ENCODE data around the gene WNK1.
"Not testable (repeated sequence)": the region's sequence is repeated elsewhere in the genome, so short reads cannot be mapped to it uniquely, and the experiment has no call there.

The WNK1 gene

GRCh38 chr12:779745-780734 is 27.7 kb downstream of the WNK1 start:
- no peak for DNase-seq

- DNase-seq, result no peak
Observed at GRCh38 chr12:780750-781379, 28.5 kb downstream of the WNK1 start.

- no peak for DNase-seq
Observed at GRCh38 chr12:785706-786105, 33.3 kb downstream of the WNK1 start.

- DNase-seq, result no peak
Observed at GRCh38 chr12:788288-788687, 35.9 kb downstream of the WNK1 start.

GRCh38 chr12:788762-789161 is 36.4 kb downstream of the WNK1 start:
- DNase-seq, result not testable (repeated sequence)

- no peak for DNase-seq
Observed at GRCh38 chr12:789852-790563, 37.6 kb downstream of the WNK1 start.

GRCh38 chr12:790608-791007 is 38.2 kb downstream of the WNK1 start:
- DNase-seq, result no peak

GRCh38 chr12:793037-793436 is 40.7 kb downstream of the WNK1 start:
- no peak for DNase-seq

- no peak for DNase-seq
Observed at GRCh38 chr12:793711-794110, 41.3 kb downstream of the WNK1 start.

- no peak for DNase-seq
Observed at GRCh38 chr12:795305-795704, 42.9 kb downstream of the WNK1 start.

GRCh38 chr12:800401-800800 is 48.0 kb downstream of the WNK1 start:
- DNase-seq, result no peak

GRCh38 chr12:802242-803120 is 50.1 kb downstream of the WNK1 start:
- DNase-seq, result no peak

GRCh38 chr12:805022-805632 is 52.7 kb downstream of the WNK1 start:
- DNase-seq, result no peak

GRCh38 chr12:806200-806791 is 53.9 kb downstream of the WNK1 start:
- DNase-seq, result no peak

GRCh38 chr12:807041-807735 is 54.8 kb downstream of the WNK1 start:
- DNase-seq, result no peak

GRCh38 chr12:810116-810515 is 57.7 kb downstream of the WNK1 start:
- DNase-seq, result no peak

- DNase-seq, result no peak
Observed at GRCh38 chr12:810671-811415, 58.5 kb downstream of the WNK1 start.

- DNase-seq, result no peak
Observed at GRCh38 chr12:812950-813349, 60.6 kb downstream of the WNK1 start.

GRCh38 chr12:817456-817855 is 65.1 kb downstream of the WNK1 start:
- DNase-seq, result not testable (repeated sequence)

GRCh38 chr12:817941-818600 is 65.7 kb downstream of the WNK1 start:
- DNase-seq, result no peak
